Measurements from ENCODE around the gene ETV4.
"Not testable (repeated sequence)": the region's sequence is repeated elsewhere in the genome, so short reads cannot be mapped to it uniquely, and the experiment has no call there.

Gene ETV4

DNA sequence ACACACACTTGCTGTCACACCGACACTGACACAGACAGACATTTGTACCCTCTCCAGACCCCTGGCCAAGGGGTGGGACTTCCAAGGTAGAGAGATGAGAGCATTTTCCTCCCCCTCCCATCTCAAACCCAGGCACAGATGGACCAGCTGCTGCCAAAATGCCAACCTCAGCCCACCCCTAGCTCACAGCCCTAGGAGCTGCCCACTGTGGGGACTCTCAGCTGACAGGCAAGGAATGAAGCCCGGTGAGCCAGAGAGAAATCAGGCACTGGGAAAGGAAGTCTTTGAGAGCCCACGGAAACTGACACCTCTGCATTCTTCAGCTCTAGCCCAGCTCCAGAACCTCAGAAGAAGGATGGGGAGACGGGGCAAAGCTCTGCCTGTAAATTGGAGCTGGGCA is 2.8 kb downstream of the ETV4 start:
- no peak for DNase-seq

DNA sequence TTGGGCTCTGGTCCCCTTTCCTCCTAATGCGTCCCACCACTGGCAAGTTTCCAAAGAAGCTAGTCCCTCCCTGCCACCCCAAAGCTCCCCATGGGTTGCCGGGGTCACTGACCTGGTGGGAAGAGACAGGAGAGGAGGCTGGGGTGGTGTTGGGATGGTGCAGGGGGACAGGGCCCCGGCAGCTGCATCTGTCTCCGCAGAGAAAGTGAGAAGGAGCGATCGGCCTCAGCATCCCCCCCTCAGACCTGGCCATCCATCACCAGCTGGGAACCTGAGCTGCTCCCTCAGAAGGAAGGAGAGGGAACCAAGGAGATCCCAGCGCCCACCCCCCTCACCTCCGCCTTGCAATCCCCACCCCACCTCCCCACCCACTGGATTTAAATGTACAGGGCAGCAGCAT is 3.3 kb downstream of the ETV4 start:
- DNase-seq, result no peak

DNA sequence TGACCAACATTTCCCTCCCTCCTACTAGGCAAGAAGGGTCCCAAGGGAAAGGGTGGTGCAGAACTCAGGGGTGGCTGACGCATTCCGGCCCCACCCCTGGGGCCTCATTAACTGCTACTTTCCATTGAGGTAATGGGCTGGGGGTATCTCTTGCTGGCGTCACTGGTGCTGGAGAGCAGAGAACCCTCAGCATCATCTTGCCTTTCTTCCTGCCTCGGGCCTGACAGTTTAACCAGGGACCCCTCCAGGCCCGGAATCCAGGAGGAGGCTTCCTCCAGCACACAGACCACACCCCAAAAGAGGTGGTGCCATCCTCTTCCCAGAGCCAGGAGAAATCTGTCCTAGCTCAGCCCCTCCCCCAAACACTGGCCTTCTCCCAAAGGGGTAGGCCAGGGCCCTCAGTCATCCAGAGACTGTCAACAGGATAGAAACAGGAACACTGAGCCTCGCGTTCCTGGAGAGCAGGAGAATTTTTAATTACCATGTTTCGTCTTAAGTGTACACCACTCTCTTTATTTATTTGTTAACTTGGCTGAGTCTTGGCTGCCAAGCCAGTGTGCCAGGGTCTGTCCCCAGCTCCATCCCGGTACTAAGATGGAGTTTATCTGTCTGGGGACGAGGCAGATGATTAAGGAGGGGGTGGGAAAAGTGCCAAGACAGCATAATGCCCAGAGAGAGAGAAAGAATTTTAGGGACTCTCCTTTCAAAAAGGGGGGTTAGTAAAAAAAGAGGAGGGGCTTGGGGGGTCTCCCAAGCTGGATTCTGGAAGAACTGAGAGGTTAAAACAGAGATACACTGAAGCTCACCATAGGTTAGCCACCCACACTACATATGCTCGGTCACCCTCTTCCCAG is 5.1 kb downstream of the ETV4 start:
- DNase-seq, result no peak

DNA sequence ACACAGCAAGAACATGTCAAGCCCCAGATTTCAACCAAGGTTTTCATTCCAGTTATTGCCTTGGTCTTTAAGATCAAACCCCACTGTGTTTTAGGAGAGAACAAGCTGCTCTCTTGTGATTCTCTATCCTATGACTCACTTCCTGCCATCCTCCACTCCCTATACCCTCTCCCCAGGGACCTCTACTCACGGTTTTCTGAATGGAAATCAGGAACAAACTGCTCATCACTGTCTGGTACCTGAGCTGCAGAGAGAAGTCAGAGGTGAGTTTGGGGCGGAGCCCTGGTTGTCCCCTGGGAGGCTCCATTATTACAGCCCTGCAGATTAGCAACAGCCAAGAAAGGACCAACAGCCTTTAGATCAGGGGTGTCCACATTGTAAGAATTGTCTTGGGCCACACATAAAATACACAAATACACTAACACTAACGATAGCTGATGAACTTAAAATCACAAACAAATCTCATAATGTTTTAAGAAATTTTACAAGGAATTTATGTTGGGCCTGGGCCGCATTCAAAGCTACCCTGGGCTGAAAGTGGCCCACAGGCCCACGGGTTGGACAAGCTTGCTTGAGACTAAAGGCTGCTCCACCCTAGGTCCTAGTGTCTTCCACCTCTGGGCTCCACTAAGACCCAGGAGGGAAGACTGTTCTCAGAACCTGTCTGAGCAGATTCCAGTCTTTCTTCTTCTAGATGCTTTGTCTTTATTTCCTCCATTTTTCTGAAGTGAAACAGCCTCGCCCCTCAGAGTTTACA is 9.7 kb downstream of the ETV4 start:
- DNase-seq, result no peak

DNA sequence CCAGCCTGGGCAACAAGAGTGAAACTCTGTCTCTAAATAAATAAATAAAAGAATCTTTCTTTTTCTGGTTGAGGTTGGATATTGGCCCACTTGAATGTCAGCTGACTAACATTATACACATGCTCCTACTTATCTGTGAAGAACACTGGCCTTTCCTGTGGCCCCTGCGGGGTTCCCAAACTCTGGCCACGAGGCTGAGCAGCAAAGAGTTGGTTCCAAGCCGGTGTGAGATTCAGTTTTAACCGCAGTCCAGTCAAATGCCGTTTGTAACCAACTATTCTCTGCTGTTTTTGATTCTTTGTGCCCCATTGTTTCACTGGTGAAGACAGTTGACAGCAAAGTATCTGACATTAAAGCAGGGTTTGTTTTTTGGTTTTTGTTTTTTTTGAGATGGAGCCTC is 11.2 kb downstream of the ETV4 start:
- DNase-seq, result no peak

DNA sequence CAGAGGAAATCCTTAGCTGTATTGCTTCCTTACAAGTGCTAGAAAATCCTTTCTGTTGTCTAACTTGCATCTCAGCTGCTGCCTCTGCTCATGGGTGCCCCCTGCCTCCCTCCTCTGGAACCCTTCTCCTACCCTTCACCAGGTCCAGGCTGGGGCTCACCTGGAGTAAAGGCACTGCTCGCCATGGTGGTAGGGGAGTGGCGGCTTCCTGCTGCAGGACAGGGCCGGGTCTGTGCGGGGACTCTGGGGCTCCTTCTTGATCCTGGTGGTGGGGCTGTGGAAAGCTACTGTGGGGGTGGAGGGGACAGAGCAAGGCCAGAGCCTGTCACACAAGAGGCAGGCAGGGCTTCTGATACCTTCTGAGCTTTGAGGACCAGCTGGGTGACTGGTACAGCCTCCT is 12.4 kb downstream of the ETV4 start:
- no peak for DNase-seq

DNA sequence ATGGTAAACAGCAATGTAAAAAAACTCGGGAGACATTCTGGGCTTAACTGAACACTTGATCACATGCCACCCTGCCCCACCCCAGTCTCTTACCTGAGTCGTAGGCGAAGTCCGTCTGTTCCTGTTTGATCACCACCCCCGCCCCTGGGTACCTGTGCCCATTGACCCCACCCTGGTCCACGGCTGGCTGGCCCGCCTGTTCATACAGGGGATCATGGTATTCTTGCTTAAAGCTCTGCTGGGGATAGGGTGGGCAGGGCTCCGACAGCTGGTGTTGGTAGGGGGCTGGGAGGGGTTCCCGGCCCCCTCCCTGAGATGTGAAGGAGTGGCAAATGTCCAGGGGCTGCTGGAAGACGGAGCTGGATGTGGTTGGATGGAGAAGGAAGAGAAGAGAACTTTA is 13.6 kb downstream of the ETV4 start:
- no peak for DNase-seq

DNA sequence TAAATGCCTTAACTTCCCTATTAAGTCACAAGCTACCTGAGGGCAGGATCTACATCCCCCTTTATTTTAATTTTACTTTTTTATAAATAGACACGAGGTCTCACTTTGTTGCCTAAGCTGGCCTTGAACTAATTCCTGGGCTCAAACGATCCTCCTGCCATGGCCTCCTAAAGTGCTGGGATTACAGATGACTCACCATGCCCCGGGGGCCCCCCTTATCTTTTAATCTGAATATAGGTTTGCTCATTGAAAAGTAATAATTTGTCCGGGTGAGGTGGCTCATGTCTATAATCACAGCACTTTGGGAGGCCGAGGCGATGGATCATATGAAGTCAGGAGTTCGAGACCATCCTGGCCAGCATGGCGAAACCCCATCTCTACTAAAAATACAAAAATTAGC is 14.2 kb downstream of the ETV4 start:
- DNase-seq, result no peak

DNA sequence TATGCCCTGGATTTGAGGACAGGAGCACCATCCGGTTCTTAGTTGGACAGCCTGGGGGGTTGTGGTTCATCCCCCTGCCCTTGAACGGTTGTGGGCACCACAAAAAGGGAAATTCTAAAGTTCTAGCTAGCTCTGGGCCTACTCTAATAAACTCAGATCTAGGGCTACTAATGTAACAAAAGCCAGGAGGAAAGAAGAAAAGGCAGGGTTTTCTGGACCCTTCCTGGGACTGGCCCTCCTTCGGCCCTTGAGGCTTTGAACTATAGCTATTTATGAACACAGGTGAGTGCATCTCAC is 15.1 kb downstream of the ETV4 start:
- no peak for DNase-seq

DNA sequence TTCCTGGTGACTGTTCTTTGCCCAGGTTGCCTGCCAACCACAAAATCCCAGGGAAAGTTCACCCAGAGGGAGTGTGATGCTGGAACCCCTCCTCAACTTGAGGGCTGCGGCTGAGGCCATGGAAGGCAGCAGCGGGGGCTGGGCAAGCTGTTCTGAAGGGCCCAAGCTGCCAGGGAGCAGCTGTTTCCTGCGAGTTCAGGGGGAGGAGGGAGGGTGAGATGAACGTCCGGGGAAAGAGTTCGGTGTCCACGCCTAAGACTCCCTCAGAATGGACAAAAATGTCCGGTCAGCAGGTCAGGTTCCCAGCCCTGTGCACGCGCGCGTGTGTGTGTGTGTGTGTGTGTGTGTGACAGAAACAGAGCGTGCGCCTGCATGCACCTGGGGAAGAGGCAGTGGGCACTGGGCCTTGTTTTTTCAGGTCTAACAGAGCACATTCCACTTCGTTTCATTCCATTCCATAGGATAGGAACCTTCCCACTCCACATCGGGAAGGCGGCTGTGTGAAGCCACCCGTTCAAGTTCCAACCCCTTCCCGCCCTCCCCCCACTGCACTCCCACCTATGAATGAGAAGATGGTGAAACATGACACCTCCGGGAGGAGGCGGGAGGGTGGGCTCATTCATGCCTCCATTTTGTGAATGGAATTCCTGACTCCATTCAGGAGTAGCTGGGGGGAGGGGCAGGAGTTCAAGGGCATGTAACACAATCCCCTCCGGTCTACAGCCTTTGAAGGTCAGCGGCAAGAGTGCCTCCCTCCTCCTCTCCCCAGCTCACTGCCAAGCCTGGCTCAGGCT is 15.7 kb downstream of the ETV4 start:
- no peak for DNase-seq

DNA sequence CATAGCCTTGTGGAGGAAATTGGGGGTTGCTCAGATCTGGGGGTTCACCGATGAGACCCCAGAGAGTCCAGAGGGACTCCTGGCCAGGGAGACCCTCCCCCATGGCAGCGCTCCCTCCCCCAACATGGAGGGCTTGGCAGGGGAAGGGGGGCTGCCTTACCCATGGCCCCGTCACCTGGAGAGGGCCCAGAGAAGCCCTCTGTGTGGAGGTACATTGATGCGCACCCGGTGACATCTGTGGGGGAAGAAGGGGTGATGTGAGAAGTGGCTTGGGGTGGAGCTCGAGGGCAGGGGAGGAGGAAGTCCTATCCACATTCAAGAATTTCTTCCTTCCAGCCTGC is 16.2 kb downstream of the ETV4 start:
- DNase-seq, result no peak

DNA sequence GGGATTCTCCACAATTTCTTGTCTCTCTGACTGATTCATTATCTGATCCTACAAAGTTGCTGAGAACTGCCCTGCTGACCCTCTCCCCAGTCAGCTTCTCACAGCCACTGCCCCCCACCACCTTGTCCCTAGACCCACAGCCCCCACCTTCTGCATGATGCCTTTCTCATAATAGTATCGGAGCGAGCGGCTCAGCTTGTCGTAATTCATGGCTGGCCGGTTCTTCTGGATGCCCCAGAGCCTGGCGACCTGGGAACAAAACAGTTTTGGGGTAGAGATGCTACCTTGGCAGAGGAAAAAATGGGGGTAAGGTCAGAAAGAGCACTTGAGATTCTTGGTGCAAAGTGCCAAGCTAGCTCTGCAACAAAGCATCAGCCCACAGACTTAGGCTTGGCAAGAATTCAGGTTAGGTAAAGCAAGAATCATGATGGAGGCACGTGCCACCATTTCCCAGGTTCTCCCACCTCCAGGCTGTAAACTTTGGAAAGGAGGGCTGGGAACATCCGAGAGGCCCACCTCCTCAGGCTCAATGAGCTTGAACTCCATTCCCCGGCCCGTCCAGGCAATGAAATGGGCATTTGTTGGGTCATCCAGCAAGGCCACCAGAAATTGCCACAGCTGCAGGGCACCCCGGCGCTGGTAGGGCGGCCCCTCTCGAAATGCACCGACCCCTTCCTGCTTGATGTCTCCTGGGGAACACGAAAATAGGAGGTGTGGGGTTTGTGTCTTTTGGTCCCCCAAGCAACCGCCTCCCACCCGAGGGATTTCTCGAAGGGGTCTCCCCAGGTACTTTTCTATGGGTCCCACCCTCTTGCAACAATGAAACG is 16.9 kb downstream of the ETV4 start:
- no peak for DNase-seq

DNA sequence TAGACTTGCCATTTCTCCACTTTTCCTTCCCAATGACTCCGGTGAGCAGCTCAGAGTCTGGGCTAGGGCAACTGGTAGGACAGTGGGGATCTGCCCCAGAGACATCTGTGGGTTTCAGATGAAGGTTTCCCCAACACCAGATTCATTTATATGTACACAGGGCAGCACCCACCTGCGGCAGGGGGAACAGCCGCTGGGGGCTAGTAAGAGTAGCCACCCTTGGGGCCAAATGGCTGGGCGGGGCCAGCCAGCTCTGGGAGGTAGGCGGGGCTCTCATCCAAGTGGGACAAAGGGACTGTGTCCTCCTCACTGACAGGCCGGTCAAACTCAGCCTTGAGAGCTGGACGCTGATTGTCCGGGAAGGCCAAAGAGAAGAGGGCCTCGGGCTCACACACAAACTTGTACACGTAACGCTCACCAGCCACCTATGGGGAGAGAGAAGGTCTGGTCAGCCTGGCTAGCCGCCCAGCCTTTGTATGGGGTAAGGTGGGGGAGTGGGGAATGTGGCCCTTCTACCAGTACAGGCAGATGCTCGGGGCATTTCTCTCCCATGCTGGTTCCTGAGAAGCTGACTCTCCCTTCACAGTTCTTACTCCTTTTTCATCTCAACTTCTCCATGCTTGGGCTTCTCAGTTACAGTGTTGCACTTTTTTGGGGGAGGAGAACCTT is 17.7 kb downstream of the ETV4 start:
- DNase-seq, result no peak

DNA sequence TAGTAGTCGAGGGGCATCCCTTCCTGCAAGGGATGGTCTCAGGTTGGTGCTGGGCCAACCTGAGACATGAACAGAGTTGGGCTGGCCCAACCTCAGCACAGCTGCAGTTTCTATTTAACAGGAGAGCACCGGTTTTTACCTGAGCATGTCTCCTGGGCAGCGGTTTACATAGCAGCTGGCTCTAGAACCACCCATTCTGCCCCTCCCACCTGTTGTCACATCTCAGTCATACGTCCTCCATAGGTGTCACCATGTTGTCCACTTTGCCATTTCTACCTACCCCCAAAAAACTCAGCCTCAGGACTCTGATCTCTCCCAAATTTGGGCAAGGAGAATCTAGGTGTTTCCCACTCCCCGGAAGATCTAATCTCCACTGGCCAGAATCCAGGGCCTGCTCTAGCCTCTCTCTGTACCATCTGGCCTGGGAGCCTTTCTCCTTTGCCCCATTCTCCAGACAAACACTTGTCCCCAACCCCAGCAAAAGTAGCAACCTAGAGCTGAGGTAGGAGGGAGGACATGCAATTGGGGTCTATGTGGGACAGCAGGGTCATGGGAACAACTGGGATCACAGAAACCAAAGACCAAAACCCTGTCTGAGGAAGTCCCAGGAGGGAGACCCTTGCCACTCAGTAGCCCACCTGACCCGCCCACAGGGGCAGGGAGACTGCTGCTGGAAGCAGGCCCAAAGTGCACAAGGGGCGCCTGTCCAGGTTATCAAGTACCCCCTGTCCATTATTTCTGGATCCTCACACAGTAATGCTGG is 19.1 kb downstream of the ETV4 start:
- no peak for DNase-seq

DNA sequence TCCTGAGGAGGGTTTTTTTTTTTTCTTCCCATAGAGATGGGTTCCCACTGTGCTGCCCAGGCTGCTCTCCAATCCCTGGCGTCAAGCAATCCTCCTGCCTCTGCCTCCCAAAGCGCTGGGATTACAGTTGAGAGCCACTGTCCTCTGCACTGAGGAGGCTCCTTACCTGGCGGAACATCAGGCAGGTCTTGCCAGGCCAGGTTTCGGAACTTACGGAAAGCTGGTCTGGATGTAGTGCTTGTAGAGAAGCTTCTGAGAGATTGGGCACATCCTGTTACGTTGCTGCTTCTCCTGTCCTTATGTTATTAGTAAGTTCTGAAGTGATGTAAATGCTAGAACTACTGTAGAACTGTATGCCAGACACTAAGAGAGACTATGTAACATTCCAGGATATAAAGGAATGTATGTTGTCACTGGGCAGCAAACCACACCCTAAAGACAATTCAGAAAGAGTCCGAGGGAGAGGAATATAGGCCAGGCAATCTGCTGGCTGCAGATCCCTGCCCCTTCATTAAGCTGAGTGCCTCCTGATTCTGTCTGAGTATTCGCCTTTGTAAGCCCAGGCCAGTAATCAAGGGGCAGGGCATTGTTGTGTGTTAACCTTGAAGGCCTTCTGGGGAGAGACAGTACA is 21.1 kb downstream of the ETV4 start:
- no peak for DNase-seq

DNA sequence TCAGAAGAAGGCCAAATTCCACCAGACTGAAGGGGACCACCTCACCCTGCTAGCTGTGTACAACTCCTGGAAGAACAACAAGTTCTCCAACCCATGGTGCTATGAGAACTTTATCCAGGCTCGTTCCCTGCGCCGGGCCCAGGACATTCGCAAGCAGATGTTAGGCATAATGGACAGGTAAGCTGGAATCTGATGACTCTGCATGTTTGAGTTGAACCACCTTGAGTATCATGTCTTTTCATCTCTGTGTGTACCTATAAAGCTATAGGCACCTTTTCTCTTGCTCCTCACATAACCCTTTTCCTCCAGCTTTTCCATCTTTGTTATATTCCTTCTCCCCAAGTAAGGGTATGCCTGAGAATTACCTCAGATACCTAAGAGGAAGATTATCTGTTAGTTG is 24.8 kb downstream of the ETV4 start:
- DNase-seq, result no peak

DNA sequence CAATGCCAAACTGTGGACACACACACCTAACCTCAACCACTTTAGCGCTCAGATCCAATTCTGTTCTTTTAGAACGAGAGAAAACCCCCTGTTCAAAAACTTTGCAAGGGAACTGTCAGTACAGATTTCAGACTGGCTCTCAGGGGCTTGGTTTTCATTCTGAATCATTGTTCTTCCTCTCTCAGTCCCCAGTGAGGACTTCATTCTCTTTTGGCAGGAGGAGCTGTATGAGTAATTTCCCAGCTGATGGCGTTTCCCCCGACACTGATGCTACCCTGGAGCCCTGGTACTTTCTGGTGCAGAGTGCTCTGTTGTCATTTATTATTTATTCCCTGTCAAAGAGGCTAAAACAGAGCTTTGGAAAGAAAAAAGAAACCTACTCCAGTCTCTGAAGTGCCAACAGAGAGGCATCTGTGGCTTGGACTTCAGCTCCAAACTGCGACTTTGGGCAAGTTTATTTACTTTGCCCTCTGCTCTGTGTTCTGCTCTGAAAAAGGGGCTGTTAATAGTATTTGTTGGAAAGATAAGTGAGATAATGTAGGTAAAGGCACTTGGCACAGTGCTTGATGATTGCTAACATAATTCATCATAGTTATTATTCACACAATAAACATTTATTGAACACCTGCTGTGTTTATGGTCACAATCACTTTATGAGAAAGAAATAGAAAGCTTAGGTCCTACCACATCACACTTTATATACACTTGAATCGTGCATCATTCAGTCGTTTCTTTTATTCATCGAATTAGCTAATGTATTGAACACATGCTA is 28.3 kb downstream of the ETV4 start:
- DNase-seq, result no peak

DNA sequence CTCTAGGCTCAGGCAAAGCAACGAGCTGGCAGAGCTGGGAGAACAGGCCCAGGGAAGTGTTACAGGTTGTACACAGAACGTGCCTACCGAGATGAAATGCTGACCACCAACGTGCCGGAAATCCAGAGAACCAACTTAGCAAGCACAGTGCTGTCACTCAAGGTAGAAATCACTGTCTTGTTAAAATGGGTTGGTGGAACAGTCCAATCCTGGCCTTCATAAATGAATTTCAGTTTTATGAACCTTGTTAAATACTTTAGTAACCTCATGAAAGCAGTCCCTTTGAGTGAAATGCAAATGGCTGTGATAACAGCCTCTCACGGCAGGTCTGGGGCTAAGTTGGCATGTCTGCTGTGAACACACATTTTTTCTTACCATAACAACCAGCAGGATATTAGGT is 29.0 kb downstream of the ETV4 start:
- no peak for DNase-seq

DNA sequence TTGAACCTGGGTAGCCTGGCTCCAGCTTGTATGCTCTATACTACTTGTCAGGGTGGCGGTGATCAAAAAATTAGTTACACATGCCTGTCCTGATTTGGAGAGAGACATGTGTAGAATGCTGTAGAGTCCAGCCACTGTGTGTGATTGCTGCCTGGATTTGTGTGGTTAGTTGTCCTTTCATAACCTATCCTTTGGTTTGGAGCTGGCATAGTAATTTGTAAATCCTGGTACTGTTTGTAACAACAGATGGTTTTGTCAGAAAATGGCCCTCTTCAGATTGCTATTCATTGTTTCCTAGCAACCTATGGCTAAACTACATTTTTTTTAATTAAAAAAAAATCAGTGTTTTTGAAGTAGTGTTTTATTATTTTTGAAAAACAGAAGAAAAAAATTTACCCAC is 30.5 kb downstream of the ETV4 start:
- DNase-seq, result no peak

DNA sequence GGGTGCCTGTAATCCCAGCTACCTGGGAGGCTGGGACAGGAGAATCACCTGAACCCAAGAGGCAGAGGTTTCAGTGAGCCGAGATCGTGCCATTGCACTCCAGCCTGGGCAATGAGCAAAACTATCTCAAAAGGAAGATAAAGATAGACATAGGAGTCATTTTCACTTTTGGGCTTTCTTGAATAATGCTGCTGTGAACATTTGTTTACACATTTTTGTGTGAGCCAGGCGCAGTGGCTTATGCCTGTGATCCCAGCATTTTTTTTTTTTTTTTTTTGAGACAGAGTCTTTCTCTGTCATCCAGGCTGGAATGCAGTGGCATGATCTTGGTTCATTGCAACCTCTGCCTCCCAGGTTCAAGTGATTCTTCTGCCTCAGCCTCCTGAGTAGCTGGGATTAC is 34.9 kb downstream of the ETV4 start:
- not testable (repeated sequence) for DNase-seq

Measured in CD4-positive, alpha-beta T cell treated with Interleukin-17A for 4 hours (primary cell).